Measurements from ENCODE around the gene GYS1. TPM values are rescaled to one million over a fixed set of nuclear protein-coding genes. Genes with fewer than 3 reads are reported as not detected.
A peak's percentile ranks its signal among the peaks of the same experiment; 100 is the strongest.
"Not testable (repeated sequence)": the region's sequence is repeated elsewhere in the genome, so short reads cannot be mapped to it uniquely, and the experiment has no call there.

GYS1 gene
- total and polyA plus RNA-seq, 2 of the 8 experiments (the other 6 are each of a cell fraction or from before 2014, with no cell fraction given) = 30.0 to 38.7 TPM

GRCh38 chr19:48919271-48919670 lies 73.8 kb downstream of the GYS1 start:
- H3K4me1 ChIP-seq (replicated peaks in 1 of 4; ENCODE audit: control insufficient read depth in 3 of 4, insufficient read depth in 4 of 4, low read length in 3 of 4); H3K9ac ChIP-seq (replicated peaks in 1 of 4; ENCODE audit: extremely low read depth in 1 of 4, low read depth in 3 of 4, low read length in 3 of 4); H4K91ac ChIP-seq (replicated peaks; ENCODE audit: insufficient read length, low read length); H2BK20ac ChIP-seq (ENCODE audit: low read length); H3K14ac ChIP-seq (ENCODE audit: insufficient read length); H3K56ac ChIP-seq (replicated peaks; ENCODE audit: insufficient read length, low read depth, low read length); H3K79me2 ChIP-seq (ENCODE audit: control insufficient read depth in 1 of 2, insufficient read depth in 2 of 2, low read length in 2 of 2); H3K9me3 ChIP-seq (ENCODE audit: insufficient read depth in 2 of 2, low read depth in 1 of 2, low read length in 1 of 2); H4K20me1 ChIP-seq (replicated peaks in 1 of 2; ENCODE audit: control insufficient read depth in 1 of 2, insufficient read depth in 2 of 2, low read length in 2 of 2); H3K18ac ChIP-seq (ENCODE audit: extremely low read depth, low read length); H3K23me2 ChIP-seq (ENCODE audit: low read depth, low read length); H2AK5ac ChIP-seq (ENCODE audit: low read depth, low read length); FAIRE-seq; H3K27ac ChIP-seq (ENCODE audit: low read depth, low read length); H2AFZ ChIP-seq (ENCODE audit: low read length); H3K4ac ChIP-seq (replicated peaks; ENCODE audit: insufficient read length, low read depth, low read length); H3K4me2 ChIP-seq (ENCODE audit: insufficient read depth in 1 of 2, low read depth in 2 of 2, low read length in 2 of 2); H3K23ac ChIP-seq (ENCODE audit: insufficient read length); H2BK120ac ChIP-seq (replicated peaks; ENCODE audit: low read depth, low read length); H2BK12ac ChIP-seq (ENCODE audit: low read depth, low read length); H3K4me3 ChIP-seq (ENCODE audit: extremely low read depth in 1 of 4, insufficient read depth in 2 of 4, low read depth in 3 of 4, low read length in 4 of 4); DNase-seq (ENCODE audit: low read depth in 1 of 2, low spot score in 2 of 2); H4K5ac ChIP-seq (ENCODE audit: insufficient read length, low read depth, low read length); H4K8ac ChIP-seq (ENCODE audit: extremely low read depth, insufficient read depth, low read length); H3K27me3 ChIP-seq (replicated peaks in 1 of 4; ENCODE audit: control insufficient read depth in 3 of 4, extremely low read depth in 1 of 4, insufficient read depth in 3 of 4, low read length in 3 of 4); H2BK15ac ChIP-seq (ENCODE audit: low read length); H3K79me1 ChIP-seq (ENCODE audit: low read depth, low read length): not testable (repeated sequence)
- 92% methylated on average over 7 of the region's 8 CpGs; no CpG with 5 or more reads in 1 of the 2 experiments for WGBS, 2 experiments (ENCODE audit: extremely low coverage in 1 of 2, insufficient coverage in 1 of 2, insufficient read length in 1 of 2, insufficient replicate concordance in 2 of 2, low coverage in 1 of 2, low lambda C conversion rate in 2 of 2, missing lambda C conversion rate in 1 of 2)
- POLR2A ChIA-PET (ENCODE audit: partially characterized antibody) = interaction anchor here (0.8 to 2.3 kb wide), 9 partner anchors 13 to 52 kb away, joined by 3 to 16 read pairs (median 3); partner anchors contain the start of genes DHDH, FTL, NUCB1 and PPP1R15A
- H3K36me3 ChIP-seq (ENCODE audit: control insufficient read depth in 2 of 4, insufficient read depth in 4 of 4, low read length in 3 of 4) = peaks cover 2 to 46% (median 15%) of the 10 kb centered on the region in 4 experiments; a peak in 7 of 8 replicates
- H2BK5ac ChIP-seq (ENCODE audit: low read depth, low read length) = 0 out of 2 replicates have a peak overlapping the region, but pooled peaks have one; percentile 30
- CTCF ChIA-PET (ENCODE audit: partially characterized antibody) = interaction anchor here (0.7 to 1.6 kb wide), 8 partner anchors 12 to 77 kb away, joined by 3 to 7 read pairs (median 3); partner anchors contain the start of genes DHDH and RUVBL2

All from H1 (cell line).